Fibroblast of mammary gland (primary cell): Measurements from ENCODE around the gene ATP5IF1.
A peak's percentile ranks its signal among the peaks of the same experiment; 100 is the strongest.

ENCODE experiments used
- DNase-seq: peaks from one replicate; pipeline ENCODE4 v3.0.0-alpha.2; 2010; ENCODE audit warnings: low read depth
- H3K4me3 ChIP-seq: 2 replicates; pipeline ENCODE4 v1.5.1; 2011; ENCODE audit warnings: low read depth, mild to moderate bottlenecking, low read length, moderate library complexity; ENCODE audit not compliant: control insufficient read depth
- CTCF ChIP-seq: conservative IDR thresholded peaks from 2 replicates; pipeline ENCODE4 v1.5.1; 2011; ENCODE audit warnings: low read depth, low read length, inconsistent platforms; ENCODE audit not compliant: control insufficient read depth, insufficient read depth

ATP5IF1 gene

GRCh38 chr1:28257736-28258135 is 21.8 kb downstream of the ATP5IF1 start:
- no peak overlapping the region for H3K4me3 ChIP-seq
- DNase-seq, result no peak
- no peak for TF ChIP-seq CTCF

GRCh38 chr1:28258628-28259251 is 22.8 kb downstream of the ATP5IF1 start:
- no peak for TF ChIP-seq CTCF
- peak overlapping the region; percentile 21 for H3K4me3 ChIP-seq
- DNase-seq, result no peak

- peak; percentile 99 for DNase-seq
Observed at GRCh38 chr1:28259252-28259933, 23.5 kb downstream of the ATP5IF1 start, which contains the start of gene SESN2. Gene SESN2 (plus strand): TSS chr1:28259518. CDS start chr1:28259848, 330 bp downstream.

GRCh38 chr1:28259934-28260802 is 24.2 kb downstream of the ATP5IF1 start:
- DNase-seq, result peak; percentile 88
- TF ChIP-seq CTCF, result no peak
- H3K4me3 ChIP-seq, result peak overlapping the region; percentile 91

More at GRCh38 chr1:28259252-28259933, 23.5 kb downstream of the ATP5IF1 start, which contains the start of gene SESN2:
- H3K4me3 ChIP-seq, result peak within 1 kb of the TSS; percentile 91
- TF ChIP-seq CTCF, result no peak

- no peak for DNase-seq
- TF ChIP-seq CTCF, result no peak
- peak overlapping the region; percentile 91 for H3K4me3 ChIP-seq
Observed at GRCh38 chr1:28260803-28261174, 24.9 kb downstream of the ATP5IF1 start.

- TF ChIP-seq CTCF, result no peak
- DNase-seq, result no peak
- H3K4me3 ChIP-seq, result no peak overlapping the region
Observed at GRCh38 chr1:28264897-28265296, 29.0 kb downstream of the ATP5IF1 start.
